Activated CD4-positive, alpha-beta T cell treated with anti-CD3 and anti-CD28 coated beads, Interleukin-2, Interleukin-6, amounts not matched to agents 100 ng/mL and 50 ng/mL, durations not matched to agents 16 hours and 8 hours (primary cell): ENCODE results near the gene CNTNAP4.

Source experiments
- DNase-seq: peaks from one replicate; pipeline ENCODE4 v3.0.0-alpha.2; 2020

The CNTNAP4 gene

GRCh38 chr16:76409706-76410105, 132.5 kb downstream of the CNTNAP4 start:
- no peak for DNase-seq

GRCh38 chr16:76421571-76421970, 144.4 kb downstream of the CNTNAP4 start:
- DNase-seq: no peak

- no peak for DNase-seq
Measured at GRCh38 chr16:76428858-76429257, 151.7 kb downstream of the CNTNAP4 start.

- DNase-seq: no peak
Measured at GRCh38 chr16:76441391-76441790, 164.2 kb downstream of the CNTNAP4 start.

- no peak for DNase-seq
Measured at GRCh38 chr16:76441876-76442275, 164.7 kb downstream of the CNTNAP4 start.

DNA sequence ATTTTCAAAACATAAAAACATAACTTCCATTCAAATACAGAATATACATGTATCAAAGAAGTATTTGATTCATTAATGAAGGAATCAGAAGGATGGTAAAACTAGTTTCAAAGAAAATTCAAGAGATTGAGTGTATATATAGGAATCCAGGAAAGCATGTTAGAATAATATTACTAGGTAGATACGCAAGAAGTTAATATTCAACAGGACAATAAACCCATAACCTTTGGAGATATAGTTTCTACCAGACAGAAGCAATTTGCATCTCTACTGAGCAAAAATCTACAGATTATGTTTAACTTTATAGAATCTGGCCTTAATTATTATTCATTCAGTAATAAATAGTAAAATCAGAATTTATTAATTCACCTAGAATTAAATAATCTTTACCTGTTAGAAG, 166.8 kb downstream of the CNTNAP4 start:
- DNase-seq: no peak

GRCh38 chr16:76444832-76445231, 167.6 kb downstream of the CNTNAP4 start:
- no peak for DNase-seq

DNA sequence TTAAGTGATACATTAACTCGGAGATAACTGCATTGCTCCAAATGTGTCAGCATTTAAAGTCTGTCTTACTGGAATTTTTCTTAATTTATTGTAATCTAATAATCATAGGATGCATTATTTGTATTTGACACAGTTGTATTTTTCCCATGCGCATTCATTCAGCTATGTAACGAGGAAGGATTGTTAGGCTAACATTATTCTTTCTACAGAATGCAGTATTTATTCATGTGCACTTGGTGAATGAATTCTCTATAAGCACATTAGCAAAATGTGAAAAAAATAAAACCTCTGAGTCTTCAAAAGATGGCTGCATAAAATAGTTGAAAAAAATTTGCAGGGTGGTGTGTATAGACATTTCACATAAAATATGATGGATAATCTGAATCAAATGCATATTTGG, 168.6 kb downstream of the CNTNAP4 start:
- no peak for DNase-seq

DNA sequence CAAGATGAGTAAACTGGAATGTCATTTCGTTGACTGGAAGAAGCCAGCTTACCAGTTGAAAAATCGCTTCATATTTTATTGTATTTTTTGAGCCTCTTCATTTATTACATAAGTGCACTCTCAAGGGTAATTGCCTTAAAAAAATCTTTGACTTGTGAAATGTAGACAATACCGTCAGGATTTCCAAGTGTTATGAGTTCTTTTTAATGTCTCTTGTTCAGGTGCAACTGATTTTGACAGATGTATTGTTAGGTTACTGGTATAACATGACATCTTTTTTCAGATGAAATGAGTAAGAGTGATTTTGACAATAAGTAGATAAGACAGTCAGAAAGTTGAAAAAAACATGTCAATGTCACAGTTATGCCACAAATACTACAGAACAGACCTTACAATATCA, 169.1 kb downstream of the CNTNAP4 start:
- no peak for DNase-seq

- DNase-seq: no peak
Measured at GRCh38 chr16:76450890-76451289, 173.7 kb downstream of the CNTNAP4 start.

- no peak for DNase-seq
Measured at GRCh38 chr16:76455257-76455656, 178.1 kb downstream of the CNTNAP4 start.

GRCh38 chr16:76456016-76456415, 178.8 kb downstream of the CNTNAP4 start:
- no peak for DNase-seq

DNA sequence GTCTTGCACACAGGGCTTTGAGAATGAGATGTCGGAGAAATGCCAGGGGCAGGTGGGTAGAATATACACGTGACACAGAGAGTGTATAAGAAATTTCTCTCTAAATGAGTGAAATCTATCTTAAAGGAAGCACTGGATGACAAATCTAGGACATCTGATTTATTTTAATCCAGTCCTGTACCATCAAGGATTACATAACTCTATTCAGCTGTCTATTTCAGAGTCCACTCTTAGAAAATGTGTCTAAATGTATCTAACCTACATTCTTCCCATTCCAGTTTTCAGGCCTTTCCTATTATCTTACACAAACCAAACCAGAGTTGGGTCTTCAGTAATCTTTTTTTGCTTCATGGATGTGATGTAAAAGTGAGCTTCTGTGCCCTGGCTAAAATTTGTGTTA, 181.9 kb downstream of the CNTNAP4 start:
- no peak for DNase-seq

GRCh38 chr16:76461836-76462235, 184.6 kb downstream of the CNTNAP4 start:
- DNase-seq: no peak

DNA sequence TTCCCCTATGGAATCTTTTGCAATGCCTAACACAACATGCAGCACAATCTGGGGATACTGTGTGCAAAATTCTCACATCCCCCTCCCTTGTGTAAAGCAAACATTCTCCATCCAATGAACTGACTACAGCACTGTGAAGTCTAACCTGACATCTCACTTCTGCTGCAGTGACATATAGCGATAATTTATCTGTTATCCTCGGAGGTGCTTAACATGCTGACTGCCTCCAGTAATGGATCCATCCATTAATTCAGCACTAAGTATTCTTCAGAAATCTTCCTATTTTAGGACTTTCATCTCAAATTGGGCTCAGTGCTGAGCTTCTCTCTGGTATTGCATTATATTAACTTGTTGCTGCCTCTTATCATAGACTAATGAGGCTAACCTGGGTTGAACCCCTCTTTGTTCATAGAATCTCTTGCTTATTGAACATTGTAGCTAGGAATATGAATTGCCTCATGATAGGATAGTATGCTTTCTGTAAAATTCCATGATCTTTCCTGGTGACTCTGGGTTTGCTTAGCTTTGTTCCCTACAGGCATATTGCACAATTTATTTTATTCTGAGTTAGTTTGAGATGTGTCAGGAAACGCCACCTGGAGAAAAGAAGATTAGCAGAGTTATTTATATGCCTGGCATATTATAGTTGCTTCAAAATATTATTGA, 187.9 kb downstream of the CNTNAP4 start:
- DNase-seq: no peak

DNA sequence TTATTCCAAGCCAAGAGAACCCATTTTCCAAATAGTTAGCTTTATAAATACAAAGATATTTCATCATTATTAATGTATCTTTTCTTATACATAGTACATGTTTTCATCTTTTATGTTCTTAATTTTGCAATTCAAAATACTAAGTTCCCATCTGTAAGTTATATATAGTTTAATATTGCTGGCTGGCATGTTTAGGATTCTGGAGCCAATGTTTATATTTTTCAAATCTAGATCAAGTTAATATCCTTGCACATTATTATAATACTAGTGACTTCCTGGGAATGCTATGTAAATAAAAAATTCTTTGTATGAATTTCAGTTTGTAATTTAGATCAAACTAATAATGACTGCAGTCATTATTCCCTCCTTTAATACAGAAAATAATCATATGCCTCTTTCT, 189.7 kb downstream of the CNTNAP4 start:
- no peak for DNase-seq

DNA sequence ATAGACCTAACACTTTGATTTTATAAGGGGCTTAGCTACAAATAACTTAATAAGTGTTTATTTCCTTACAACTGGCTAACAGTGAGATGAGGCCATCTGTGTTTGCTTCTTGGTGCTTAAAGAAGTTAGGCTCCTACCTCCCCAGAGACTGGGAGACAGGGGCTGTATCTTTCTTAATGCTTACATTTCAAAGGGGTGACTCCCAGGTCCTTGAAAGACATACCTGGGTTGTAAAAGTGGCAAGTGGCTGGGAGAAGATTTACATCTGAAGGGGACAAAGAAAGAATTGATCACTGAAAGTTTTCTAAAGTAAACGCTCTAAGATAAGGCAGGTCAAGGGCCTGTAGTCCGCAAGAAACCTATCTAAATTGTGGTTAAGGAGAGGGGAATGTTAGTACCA, 196.8 kb downstream of the CNTNAP4 start:
- DNase-seq: no peak

- DNase-seq: no peak
Measured at GRCh38 chr16:76478105-76478504, 200.9 kb downstream of the CNTNAP4 start.

- no peak for DNase-seq
Measured at GRCh38 chr16:76483307-76483909, 206.2 kb downstream of the CNTNAP4 start.

DNA sequence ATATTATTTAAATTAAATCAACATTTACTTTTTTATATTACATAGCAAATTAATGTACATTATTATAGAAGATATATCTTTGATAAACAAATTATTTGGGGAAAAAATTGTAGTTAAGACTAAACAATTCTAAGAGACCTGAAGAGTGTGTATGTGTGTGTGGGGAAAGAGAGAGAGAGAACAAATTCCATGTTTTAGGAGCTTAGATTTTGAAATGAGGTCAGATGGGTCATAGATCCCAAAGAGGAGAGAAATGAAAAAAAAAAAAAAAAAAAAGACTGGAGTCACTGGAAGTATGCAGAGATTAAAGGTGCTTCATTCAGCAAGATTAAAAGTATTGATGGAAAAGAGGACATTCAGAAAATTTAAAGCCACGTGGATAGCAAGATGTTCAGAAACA, 206.8 kb downstream of the CNTNAP4 start:
- DNase-seq: no peak

- DNase-seq: no peak
Measured at GRCh38 chr16:76486740-76487139, 209.5 kb downstream of the CNTNAP4 start.

GRCh38 chr16:76487411-76488064, 210.3 kb downstream of the CNTNAP4 start:
- no peak for DNase-seq

GRCh38 chr16:76488065-76488417, 210.8 kb downstream of the CNTNAP4 start:
- DNase-seq: no peak

GRCh38 chr16:76490036-76490639, 212.9 kb downstream of the CNTNAP4 start:
- no peak for DNase-seq
